OCI-LY3 (cell line): Measurements from ENCODE around the gene INPP5A.

Experiments
- CTCF ChIP-seq: fragments of 200-600, 300-600 bp; sonication (generic); IDR thresholded peaks from 2 replicates; pipeline ENCODE4 v1.5.1; 2014; ENCODE audit warnings: antibody characterized with exemption, low read length, low read depth
- EZH2phosphoT487 ChIP-seq: fragments of 200-600 bp; shearing (Covaris generic); IDR thresholded peaks from 2 replicates; pipeline ENCODE4 v1.6.1; 2018; ENCODE audit warnings: antibody characterized with exemption, mixed run types, low read depth

GRCh38 chr10:132607491-132607890 is 69.9 kb downstream of the INPP5A start:
- no peak for TF ChIP-seq CTCF
- no peak for TF ChIP-seq EZH2phosphoT487
